Heart left ventricle (tissue), 13 donors: Measurements from ENCODE around the gene KLHL4.

Experiments used
- CTCF ChIP-seq, 12 donors: fragments of 200-600 bp; sonication (generic) in 4 of 12; IDR thresholded peaks; one replicate each; pipeline versions ENCODE4 v1.5.0 to v1.8.0; 2018 to 2022; ENCODE audit warnings: antibody characterized with exemption in 12 of 12, mild to moderate bottlenecking in 5 of 12
- POLR2A ChIP-seq, 2 donors: fragments of 450-650 bp; IDR thresholded peaks; one replicate each; pipeline ENCODE4 v1.6.1; 2017; ENCODE audit warnings: antibody characterized with exemption in 2 of 2, mild to moderate bottlenecking in 2 of 2, moderate library complexity in 2 of 2
- donor health status: ischemic (EF 13 %, LVEDD 7.1; RV severe dilation, severe dysfunction).
- donor health status: DM: no; HTN: yes; CAD: no.
- donor health status: DM: no; HTN: no; CAD: no.
- donor health status: ischemic (EF 25% LVEDD 6.9; RV normal size, moderate dysfunction).
- donor health status: ischemic (EF 25% LVEDD 5.7; RV mildly dilated, moderate dysfunction).
- donor health status: ischemic (EF 35%, LVEDD 5.7; RV mildly dilated, moderate dysfunction).
- donor health status: nonischemic (EF 11% LVEDD 7.7; RV severe dilation, severe dysfunction).
- donor health status: DM: yes; HTN: yes; CAD: no.
- donor health status: PGD.
- donor health status: ischemic (EF 29% LVEDD 5.4; RV normal size, mild dysfunction).
- donor health status: nonischemic (EF 23%, LVEDD 6.1; RV moderate dilation, normal function).

- TF ChIP-seq CTCF (IDR thresholded peaks at IDR 0.05) (no peak), POLR2A (IDR thresholded peaks at IDR 0.05) (no peak)
Observed at GRCh38 chrX:87710580-87710979, 193.0 kb downstream of the KLHL4 start.
